Measurements from ENCODE around the gene DIS3L.
"Not testable (repeated sequence)": the region's sequence is repeated elsewhere in the genome, so short reads cannot be mapped to it uniquely, and the experiment has no call there.

Gene DIS3L

GRCh38 chr15:66312144-66312543, 18.8 kb downstream of the DIS3L start:
- no peak for DNase-seq

- DNase-seq, result no peak
Observed at GRCh38 chr15:66323312-66323928, 30.1 kb downstream of the DIS3L start.

GRCh38 chr15:66326051-66326450, 32.7 kb downstream of the DIS3L start:
- DNase-seq, result no peak

- DNase-seq, result no peak
Observed at GRCh38 chr15:66327736-66328135, 34.4 kb downstream of the DIS3L start.

- DNase-seq, result no peak
Observed at GRCh38 chr15:66328771-66329170, 35.4 kb downstream of the DIS3L start.

- not testable (repeated sequence) for DNase-seq
Observed at GRCh38 chr15:66348530-66348929, 55.2 kb downstream of the DIS3L start.

GRCh38 chr15:66356077-66356358, 62.6 kb downstream of the DIS3L start:
- DNase-seq, result no peak

- DNase-seq, result peak; percentile 95 to 96
Observed at GRCh38 chr15:66356359-66357236, 63.2 kb downstream of the DIS3L start, which contains the start of gene TIPIN. TSS of gene TIPIN (minus strand) at chr15:66356685. CDS start at chr15:66352947, 3,738 bp downstream.

- DNase-seq, result no peak
Observed at GRCh38 chr15:66359740-66360139, 66.4 kb downstream of the DIS3L start.

- not testable (repeated sequence) for DNase-seq
Observed at GRCh38 chr15:66361745-66362460, 68.5 kb downstream of the DIS3L start.

GRCh38 chr15:66362776-66363175, 69.4 kb downstream of the DIS3L start:
- DNase-seq, result no peak

- no peak for DNase-seq
Observed at GRCh38 chr15:66364944-66365528, 71.7 kb downstream of the DIS3L start.

- no peak for DNase-seq
Observed at GRCh38 chr15:66369773-66370651, 76.6 kb downstream of the DIS3L start.

GRCh38 chr15:66374179-66374578, 80.8 kb downstream of the DIS3L start:
- DNase-seq, result no peak

GRCh38 chr15:66378814-66379430, 85.6 kb downstream of the DIS3L start:
- no peak for DNase-seq

- DNase-seq, result not testable (repeated sequence)
Observed at GRCh38 chr15:66381376-66381775, 88.0 kb downstream of the DIS3L start.
